ENCODE data around the gene APPL2. TPM values are rescaled to one million over a fixed set of nuclear protein-coding genes. Genes with fewer than 3 reads are reported as not detected.

APPL2 gene
- total RNA-seq, 4 donors from 2014 or later, result 81.4 to 410 (median 151) TPM

DNA sequence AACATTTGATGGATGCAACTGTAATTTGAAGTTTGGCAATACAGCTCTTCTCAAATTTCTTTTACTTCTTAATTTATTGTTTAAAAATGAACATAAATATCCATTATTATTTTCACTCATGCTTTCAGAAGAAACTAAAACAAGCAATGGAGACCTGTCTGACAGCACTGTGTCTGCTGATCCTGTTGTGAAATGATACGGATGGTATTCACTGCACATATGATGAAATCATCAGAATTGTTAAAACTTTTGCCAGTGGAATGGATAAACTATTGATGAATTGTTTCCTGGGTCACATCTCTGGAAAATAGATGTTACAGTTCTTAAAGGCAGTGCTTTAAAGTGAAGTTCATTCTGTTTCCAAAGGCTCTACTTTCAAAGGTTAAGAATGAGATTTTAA lies 69.2 kb downstream of the APPL2 start:
- no peak overlapping the region for H3K27ac ChIP-seq
- no peak overlapping the region for H3K4me3 ChIP-seq
- no peak for DNase-seq
- H3K4me1 ChIP-seq, result no peaks in the 10 kb centered on the region
- in situ Hi-C loops (cut with MboI; ENCODE audit: low pct_ligation_motif_present in 1 of 4, low pct_unique_long_range_greater_than_20kb in 1 of 4, low sequenced_read_pairs in 3 of 4), result no loop called here
- H3K27me3 ChIP-seq, result no peaks in the 10 kb centered on the region
- WGBS, 2 donors (ENCODE audit: low coverage in 1 of 2), result 83 to 92% methylated on average over 1 of the region's 1 CpG
- intact Hi-C loops (cut with DNase I; ENCODE audit: low total_unique reads), result no loop called here
- TF ChIP-seq POLR2A (IDR thresholded peaks at IDR 0.05) (no peak), EP300 (IDR thresholded peaks at IDR 0.05; ENCODE audit: low read depth) (no peak), CTCF (IDR thresholded peaks at IDR 0.05) (no peak), POLR2AphosphoS5 (IDR thresholded peaks at IDR 0.05) (no peak)
- H3K9me3 ChIP-seq, result no peaks in the 10 kb centered on the region
- H3K36me3 ChIP-seq, result peaks cover 0 to 66% (median 23%) of the 10 kb centered on the region in 4 donors

DNA sequence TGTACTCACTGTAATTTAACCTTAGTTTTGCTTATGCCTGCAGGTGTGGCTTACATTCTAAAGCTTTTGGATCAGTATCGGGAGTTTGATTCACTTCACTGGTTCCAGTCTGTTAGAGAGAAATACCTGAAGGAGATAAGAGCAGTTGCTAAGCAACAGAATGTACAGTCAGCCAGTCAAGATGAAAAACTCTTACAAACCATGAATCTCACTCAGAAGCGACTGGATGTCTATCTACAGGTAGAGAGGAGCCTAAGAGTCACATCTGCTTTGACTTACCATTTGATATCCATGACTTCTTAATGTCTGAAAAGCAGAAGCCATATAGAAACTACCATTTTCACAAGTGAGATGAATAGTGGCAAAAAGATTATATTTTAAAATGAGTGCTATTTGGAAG lies 71.9 kb downstream of the APPL2 start:
- Histone ChIP-seq H3K36me3 (peaks cover 0 to 87% (median 30%) of the 10 kb centered on the region in 4 donors), H3K4me3 (no peak overlapping the region), H3K27me3 (no peaks in the 10 kb centered on the region), H3K9me3 (no peaks in the 10 kb centered on the region), H3K4me1 (no peaks in the 10 kb centered on the region), H3K27ac (no peak overlapping the region)
- in situ Hi-C loops (cut with MboI; ENCODE audit: low pct_ligation_motif_present in 1 of 4, low pct_unique_long_range_greater_than_20kb in 1 of 4, low sequenced_read_pairs in 3 of 4), result no loop called here
- TF ChIP-seq CTCF (IDR thresholded peaks at IDR 0.05), result no peak
- no peak for TF ChIP-seq POLR2A (IDR thresholded peaks at IDR 0.05)
- TF ChIP-seq EP300 (IDR thresholded peaks at IDR 0.05; ENCODE audit: low read depth), result no peak
- TF ChIP-seq POLR2AphosphoS5 (IDR thresholded peaks at IDR 0.05), result no peak
- intact Hi-C loops (cut with DNase I; ENCODE audit: low total_unique reads), result loop anchor here (2.0 kb wide), 1 partner anchor 37 kb away; no protein-coding TSS in a partner anchor
- 93% methylated on average over 2 of the region's 2 CpGs for WGBS, 2 donors (ENCODE audit: low coverage in 1 of 2)
- DNase-seq, result no peak

- 86 to 97% methylated on average over 3 of the region's 3 CpGs for WGBS, 2 donors (ENCODE audit: low coverage in 1 of 2)
- DNase-seq, result no peak
- Histone ChIP-seq H3K27me3 (no peaks in the 10 kb centered on the region), H3K4me1 (no peaks in the 10 kb centered on the region), H3K4me3 (no peak overlapping the region), H3K36me3 (peaks cover 0 to 84% (median 30%) of the 10 kb centered on the region in 4 donors), H3K9me3 (no peaks in the 10 kb centered on the region), H3K27ac (no peak overlapping the region)
- intact Hi-C loops (cut with DNase I; ENCODE audit: low total_unique reads), result no loop called here
- in situ Hi-C loops (cut with MboI; ENCODE audit: low pct_ligation_motif_present in 1 of 4, low pct_unique_long_range_greater_than_20kb in 1 of 4, low sequenced_read_pairs in 3 of 4), result no loop called here
- TF ChIP-seq POLR2AphosphoS5 (IDR thresholded peaks at IDR 0.05) (peak in 1 of 3 donors; percentile 35), POLR2A (IDR thresholded peaks at IDR 0.05) (no peak), CTCF (IDR thresholded peaks at IDR 0.05) (no peak)
Measured at GRCh38 chr12:105162174-105162573, 73.8 kb downstream of the APPL2 start.

DNA sequence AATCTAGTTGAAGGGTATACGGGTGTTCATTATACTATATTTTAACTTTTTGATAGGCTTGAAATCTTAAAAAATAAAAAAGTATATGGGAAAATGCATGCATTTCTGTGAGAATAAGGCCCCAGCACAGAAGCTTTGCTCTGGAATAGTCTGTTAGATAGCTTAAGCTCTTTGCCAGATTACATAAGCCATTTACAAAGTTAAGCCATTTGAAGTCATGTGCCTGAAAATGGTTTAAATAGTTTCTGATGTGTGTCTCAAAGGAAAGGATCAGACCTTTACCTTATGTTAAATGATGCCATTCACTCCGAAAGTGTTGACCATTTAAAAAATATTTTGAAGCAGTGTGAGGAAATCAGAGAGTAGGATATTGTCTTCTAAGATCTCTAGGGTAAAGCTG lies 77.1 kb downstream of the APPL2 start:
- in situ Hi-C loops (cut with MboI; ENCODE audit: low pct_ligation_motif_present in 1 of 4, low pct_unique_long_range_greater_than_20kb in 1 of 4, low sequenced_read_pairs in 3 of 4), result no loop called here
- H3K9me3 ChIP-seq, result no peaks in the 10 kb centered on the region
- H3K27me3 ChIP-seq, result no peaks in the 10 kb centered on the region
- intact Hi-C loops (cut with DNase I; ENCODE audit: low total_unique reads), result no loop called here
- H3K36me3 ChIP-seq, result peaks cover 0 to 67% (median 24%) of the 10 kb centered on the region in 4 donors
- DNase-seq, result no peak
- H3K4me3 ChIP-seq, result no peak overlapping the region
- WGBS, 2 donors (ENCODE audit: low coverage in 1 of 2), result 91% methylated on average over 2 of the region's 2 CpGs
- no peak overlapping the region for H3K27ac ChIP-seq
- TF ChIP-seq POLR2A (IDR thresholded peaks at IDR 0.05) (no peak), POLR2AphosphoS5 (IDR thresholded peaks at IDR 0.05) (no peak), EP300 (IDR thresholded peaks at IDR 0.05; ENCODE audit: low read depth) (no peak), CTCF (IDR thresholded peaks at IDR 0.05) (no peak)
- H3K4me1 ChIP-seq, result no peaks in the 10 kb centered on the region

Data from transverse colon (tissue), 4 donors.